GM21390 (cell line): ENCODE measurements around the gene GPM6B.

Experiments used
- ATAC-seq: cut with Tn5 transposase; IDR thresholded peaks from one replicate; pipeline ENCODE4 v1.9.1; 2021; ENCODE audit not compliant: unreplicated experiment

GPM6B gene

GRCh38 chrX:13825178-13825762, 8.4 kb upstream of the GPM6B start:
- no peak for ATAC-seq

GRCh38 chrX:13824746-13825145, 7.9 kb upstream of the GPM6B start:
- no peak for ATAC-seq

- ATAC-seq = no peak
Measured at GRCh38 chrX:13821738-13822137, 4.8 kb upstream of the GPM6B start.

- no peak for ATAC-seq
Measured at GRCh38 chrX:13816176-13816575, 717 bp downstream of the GPM6B start.

- no peak for ATAC-seq
Measured at GRCh38 chrX:13815664-13816063, 1.2 kb downstream of the GPM6B start.

GRCh38 chrX:13808865-13809264, 8.0 kb downstream of the GPM6B start:
- no peak for ATAC-seq

GRCh38 chrX:13808293-13808692, 8.6 kb downstream of the GPM6B start:
- no peak for ATAC-seq

GRCh38 chrX:13805241-13805640, 11.7 kb downstream of the GPM6B start:
- ATAC-seq = no peak

GRCh38 chrX:13803116-13803515, 13.8 kb downstream of the GPM6B start:
- ATAC-seq = no peak

GRCh38 chrX:13798184-13798583, 18.7 kb downstream of the GPM6B start:
- ATAC-seq = no peak

- no peak for ATAC-seq
Measured at GRCh38 chrX:13797512-13797911, 19.4 kb downstream of the GPM6B start.

GRCh38 chrX:13794417-13794816, 22.5 kb downstream of the GPM6B start:
- ATAC-seq = no peak

- no peak for ATAC-seq
Measured at GRCh38 chrX:13793897-13794296, 23.0 kb downstream of the GPM6B start.

- ATAC-seq = no peak
Measured at GRCh38 chrX:13791559-13791958, 25.3 kb downstream of the GPM6B start.

- ATAC-seq = no peak
Measured at GRCh38 chrX:13791145-13791544, 25.7 kb downstream of the GPM6B start.

GRCh38 chrX:13790206-13791131, 26.4 kb downstream of the GPM6B start:
- ATAC-seq = no peak

- no peak for ATAC-seq
Measured at GRCh38 chrX:13786048-13786447, 30.8 kb downstream of the GPM6B start.

GRCh38 chrX:13780868-13781427, 35.9 kb downstream of the GPM6B start:
- ATAC-seq = no peak

GRCh38 chrX:13778916-13779315, 38.0 kb downstream of the GPM6B start:
- ATAC-seq = no peak

GRCh38 chrX:13776387-13776786, 40.5 kb downstream of the GPM6B start:
- ATAC-seq = no peak

- ATAC-seq = no peak
Measured at GRCh38 chrX:13775837-13776236, 41.1 kb downstream of the GPM6B start.

- ATAC-seq = no peak
Measured at GRCh38 chrX:13774696-13775095, 42.2 kb downstream of the GPM6B start.
